HepG2 (cell line): ENCODE data around the gene ZNF831. TPM values are rescaled to one million over a fixed set of nuclear protein-coding genes. Genes with fewer than 3 reads are reported as not detected.
A peak's percentile ranks its signal among the peaks of the same experiment; 100 is the strongest.

ENCODE experiments used
- AGO1 ChIP-seq: fragments of 200-400 bp; formaldehyde crosslinking; IDR thresholded peaks from 2 replicates; pipeline ENCODE4 v1.6.1; 2017; ENCODE audit warnings: mild to moderate bottlenecking, low read depth, low read length, moderate library complexity; ENCODE audit not compliant: poor library complexity, severe bottlenecking
- ATM ChIP-seq: fragments of 450-650 bp; IDR thresholded peaks from 2 replicates; pipeline ENCODE4 v1.7.1; 2017; ENCODE audit warnings: mild to moderate bottlenecking, borderline replicate concordance
- DRAP1 ChIP-seq: IDR thresholded peaks from 2 replicates; pipeline ENCODE4 v1.6.1; 2016; ENCODE audit warnings: missing genetic modification reagents, missing compliant biosample characterization
- HMGXB3 ChIP-seq: sonication (generic); formaldehyde crosslinking; IDR thresholded peaks from 2 replicates; pipeline ENCODE4 v1.4.0; 2020; ENCODE audit warnings: missing genetic modification reagents, borderline replicate concordance
- KDM2A ChIP-seq: sonication (generic); formaldehyde crosslinking; IDR thresholded peaks from 2 replicates; pipeline ENCODE4 v1.4.0; 2020; ENCODE audit warnings: low read depth, missing genetic modification reagents, borderline replicate concordance
- MAX ChIP-seq: IDR thresholded peaks from 2 replicates; pipeline ENCODE4 v1.6.1; 2012; ENCODE audit warnings: inconsistent platforms
- PCBP1 ChIP-seq: fragments of 200-400 bp; formaldehyde crosslinking; IDR thresholded peaks from 2 replicates; pipeline ENCODE4 v1.6.1; 2017; ENCODE audit warnings: mild to moderate bottlenecking, low read depth, low read length, borderline replicate concordance
- RBM39 ChIP-seq: fragments of 200-400 bp; formaldehyde crosslinking; IDR thresholded peaks from one replicate; pipeline ENCODE4 v1.6.1; 2018; ENCODE audit warnings: antibody characterized with exemption, mild to moderate bottlenecking, low read depth, low read length; ENCODE audit not compliant: poor library complexity, severe bottlenecking
- ZNF318 ChIP-seq: sonication (generic); formaldehyde crosslinking; IDR thresholded peaks from 2 replicates; pipeline ENCODE4 v1.4.0; 2020; ENCODE audit warnings: mild to moderate bottlenecking, missing genetic modification reagents
- ZNF510 ChIP-seq: sonication (generic); formaldehyde crosslinking; IDR thresholded peaks from 2 replicates; pipeline ENCODE4 v1.4.0; 2020; ENCODE audit warnings: low read depth, mild to moderate bottlenecking, missing genetic modification reagents
- ZNF562 ChIP-seq: sonication (generic); formaldehyde crosslinking; IDR thresholded peaks from 2 replicates; pipeline ENCODE4 v1.8.0; 2022; ENCODE audit warnings: missing genetic modification reagents, borderline replicate concordance
- ZNF614 ChIP-seq: IDR thresholded peaks from 2 replicates; pipeline ENCODE4 v1.6.1; 2018; ENCODE audit warnings: missing biosample characterization, missing genetic modification reagents, inconsistent platforms, borderline replicate concordance
- ZNF740 ChIP-seq: sonication (generic); formaldehyde crosslinking; IDR thresholded peaks from 2 replicates; pipeline ENCODE4 v1.4.0; 2020; ENCODE audit warnings: missing genetic modification reagents
- ZSCAN12 ChIP-seq: sonication (generic); formaldehyde crosslinking; IDR thresholded peaks from 2 replicates; pipeline ENCODE4 v1.9.0; 2021; ENCODE audit warnings: mild to moderate bottlenecking, missing genetic modification reagents
- polyA plus RNA-seq, 8 experiments: library from polyadenylated mRNA; depleted of rRNA in 3 of 8; stranded (reverse) in 7 of 8; unstranded in 1 of 8; fragments of >200 nt; fragmentation: Illumina TruSeq in 4 of 8; extraction: Trizol in 4 of 8; gene quantifications; 2 replicates each; pipeline versions ENCODE4 v1.2.1 to v1.2.3, GENCODE V29; 2011 to 2016; ENCODE audit warnings: low read depth in 4 of 8, missing spikeins in 1 of 8, mixed read lengths in 1 of 8; ENCODE audit not compliant: insufficient read depth in 1 of 8
- total RNA-seq, 5 experiments: library from RNA; depleted of rRNA; stranded (reverse); fragments of >200 nt; fragmentation: Illumina TruSeq; extraction: Trizol; gene quantifications; 2 replicates each; pipeline ENCODE4 v1.2.3, GENCODE V29; 2016; ENCODE audit warnings: low read depth in 1 of 5

Gene ZNF831
- total and polyA plus RNA-seq, 2 of the 13 experiments (the other 11 are each of a cell fraction or from before 2014, with no cell fraction given) = not detected

- TF ChIP-seq ZNF318 (CRISPR knock-in tag) (no peak), ZNF510 (CRISPR knock-in tag) (no peak), ZNF614 (0 out of 2 replicates have a peak, but pooled peaks have one; percentile 29), HMGXB3 (CRISPR knock-in tag) (peak; percentile 54; the same call in 1 of the 2 replicates), ZNF740 (no peak), ZNF562 (CRISPR knock-in tag) (no peak), PCBP1 (no peak), AGO1 (no peak), ATM (no peak), RBM39 (no peak), MAX (no peak), ZSCAN12 (CRISPR knock-in tag) (no peak), KDM2A (no peak), DRAP1 (CRISPR knock-in tag) (no peak)
These were observed 21.6 kb upstream of the ZNF831 start (continued) for GRCh38 chr20:59141818-59142581.
